ENCODE data around the gene ACTR3C.
"Not testable (repeated sequence)": the region's sequence is repeated elsewhere in the genome, so short reads cannot be mapped to it uniquely, and the experiment has no call there.

The ACTR3C gene

DNA sequence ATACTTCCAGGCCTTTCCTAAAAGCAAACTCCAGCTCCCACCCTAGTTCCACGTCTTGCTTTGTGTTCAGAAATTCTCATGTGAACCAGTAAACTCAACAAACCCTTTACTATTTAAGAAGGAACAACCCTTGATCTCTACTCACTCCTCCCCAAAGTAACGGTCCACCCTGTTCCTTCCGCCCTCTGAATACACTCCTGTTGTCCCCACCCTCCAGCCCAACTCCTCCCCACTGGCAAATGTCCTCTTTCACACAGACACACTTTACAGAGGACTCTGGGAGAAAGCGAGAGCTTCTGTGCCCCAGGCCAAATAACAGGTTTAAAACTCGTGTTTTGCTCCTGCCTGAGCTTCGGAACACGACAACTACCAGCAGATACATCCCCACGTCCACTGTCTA lies 55.1 kb downstream of the ACTR3C start:
- not testable (repeated sequence) for ATAC-seq, H3K4me1 Mint-ChIP-seq, H3K27me3 Mint-ChIP-seq, DNase-seq, H3K27ac Mint-ChIP-seq, H3K9me3 Mint-ChIP-seq, H3K4me3 Mint-ChIP-seq

DNA sequence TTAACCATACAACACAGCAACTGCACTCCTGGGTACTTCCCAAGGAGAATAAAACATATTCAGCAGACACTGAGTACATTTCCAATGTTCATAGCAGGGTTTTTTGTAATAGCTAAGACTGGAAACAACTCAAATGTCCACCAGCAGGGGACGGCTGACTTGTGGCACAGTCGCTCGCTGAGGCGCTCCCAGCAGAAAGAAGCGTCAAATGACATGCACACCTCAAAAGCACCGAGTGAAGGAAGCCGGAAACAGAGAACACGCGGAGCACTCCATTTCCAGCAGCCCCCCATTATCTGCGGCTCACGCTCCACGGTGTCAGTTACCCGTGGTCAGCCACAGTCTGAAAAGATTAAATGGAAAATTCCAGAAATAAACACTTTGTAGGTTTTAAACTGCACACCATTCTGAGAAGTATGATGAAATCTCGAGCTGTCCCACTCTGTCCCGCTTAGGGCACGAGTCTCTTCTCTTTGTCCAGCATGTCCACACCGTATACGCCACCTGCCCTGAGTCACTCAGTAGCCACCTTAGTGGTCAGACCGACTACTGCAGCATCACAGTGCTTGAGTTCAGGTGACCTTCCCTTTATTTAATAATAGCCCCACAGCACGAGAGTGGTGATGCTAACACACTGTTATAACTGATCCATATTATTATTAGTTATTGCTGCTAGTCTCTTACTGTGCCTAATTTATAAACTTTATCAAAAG lies 56.2 kb downstream of the ACTR3C start:
- not testable (repeated sequence) for DNase-seq, H3K4me3 Mint-ChIP-seq, H3K27me3 Mint-ChIP-seq, ATAC-seq, H3K27ac Mint-ChIP-seq, H3K4me1 Mint-ChIP-seq, H3K9me3 Mint-ChIP-seq

DNA sequence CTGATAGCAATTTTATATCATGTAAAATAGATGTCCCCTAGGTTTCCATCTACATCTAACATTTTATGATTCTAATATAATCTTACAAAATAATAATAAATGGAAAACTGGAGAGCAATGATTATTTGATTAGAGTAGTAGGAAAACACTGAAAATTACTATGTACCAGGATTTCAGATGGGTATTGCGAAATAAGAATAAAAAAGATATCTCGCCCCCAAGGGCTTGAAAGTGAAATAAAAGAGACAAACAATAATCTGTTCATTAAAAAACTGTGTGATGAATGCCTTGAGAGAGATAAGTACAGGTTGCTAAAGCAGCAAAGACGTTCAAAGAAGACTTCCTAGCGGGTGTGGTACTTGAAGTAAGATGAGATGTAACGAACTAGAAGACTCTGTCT lies 60.7 kb downstream of the ACTR3C start:
- not testable (repeated sequence) for H3K27ac Mint-ChIP-seq, ATAC-seq

DNA sequence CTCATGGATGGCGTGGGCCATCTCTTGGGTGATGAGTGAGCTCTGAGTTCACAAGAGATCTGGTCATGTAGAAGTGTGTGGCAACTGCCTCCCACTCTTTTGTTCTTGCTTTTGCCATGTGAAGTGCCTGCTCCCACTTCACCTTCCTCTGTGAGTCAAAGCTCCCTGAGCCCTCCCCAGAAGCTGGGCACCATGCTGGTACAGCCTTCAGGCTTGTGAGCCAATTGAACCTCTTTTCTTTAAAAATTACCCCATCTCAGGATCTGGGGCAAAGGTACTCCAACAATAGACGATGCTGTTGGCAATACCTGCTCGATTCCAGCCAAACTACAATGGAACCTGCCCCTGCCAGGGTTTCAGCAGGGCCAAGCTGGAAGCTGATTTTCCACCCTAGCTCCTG lies 75.6 kb downstream of the ACTR3C start:
- H3K4me1 Mint-ChIP-seq, H3K27me3 Mint-ChIP-seq, DNase-seq, H3K27ac Mint-ChIP-seq, H3K9me3 Mint-ChIP-seq, ATAC-seq, H3K4me3 Mint-ChIP-seq: not testable (repeated sequence)

More for the DNA sequence above, 60.7 kb downstream of the ACTR3C start:
- not testable (repeated sequence) for H3K27me3 Mint-ChIP-seq, H3K4me1 Mint-ChIP-seq, DNase-seq, H3K4me3 Mint-ChIP-seq, H3K9me3 Mint-ChIP-seq

DNA sequence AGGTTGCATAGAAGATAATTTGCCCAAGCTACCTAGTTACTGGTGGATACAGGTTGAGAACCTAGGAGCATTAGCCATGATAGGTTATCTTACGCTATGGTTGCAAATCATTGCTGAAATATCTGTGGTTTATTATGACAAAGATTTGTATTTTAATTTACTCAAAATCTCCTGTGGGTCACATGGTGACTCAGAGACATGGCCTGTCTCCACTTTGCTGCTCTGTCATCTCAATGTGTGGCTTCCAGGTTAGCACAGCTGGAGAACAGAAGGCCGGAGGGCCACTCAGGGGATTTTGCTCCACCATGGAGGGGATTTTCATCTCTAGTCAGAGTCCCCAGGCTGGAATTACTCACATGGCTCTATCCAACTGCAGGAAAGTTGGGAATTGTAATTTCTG lies 78.1 kb downstream of the ACTR3C start:
- not testable (repeated sequence) for H3K4me3 Mint-ChIP-seq, H3K4me1 Mint-ChIP-seq, H3K27ac Mint-ChIP-seq, DNase-seq, H3K9me3 Mint-ChIP-seq, H3K27me3 Mint-ChIP-seq
- ATAC-seq = peak; percentile 18

DNA sequence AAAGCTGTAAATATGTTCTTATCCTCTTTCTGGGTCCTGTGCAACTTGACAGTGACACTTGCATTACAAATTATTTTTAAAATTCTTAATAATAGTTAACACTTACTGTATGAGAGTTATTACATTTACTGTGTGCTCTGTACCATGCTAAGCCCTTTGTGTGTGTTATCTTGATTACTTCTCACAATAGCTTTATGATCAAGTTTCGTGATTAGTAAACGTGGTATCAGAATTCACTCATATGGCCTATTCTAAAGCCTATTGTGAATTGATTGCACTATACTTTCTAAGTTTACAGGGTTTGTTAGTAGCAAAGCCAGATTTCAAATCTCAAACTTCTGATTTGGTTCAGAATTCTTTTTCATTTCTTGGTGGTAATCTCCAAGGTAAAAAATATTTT lies 80.4 kb downstream of the ACTR3C start:
- H3K4me3 Mint-ChIP-seq, DNase-seq, H3K27ac Mint-ChIP-seq, H3K27me3 Mint-ChIP-seq, ATAC-seq, H3K4me1 Mint-ChIP-seq, H3K9me3 Mint-ChIP-seq: not testable (repeated sequence)

DNA sequence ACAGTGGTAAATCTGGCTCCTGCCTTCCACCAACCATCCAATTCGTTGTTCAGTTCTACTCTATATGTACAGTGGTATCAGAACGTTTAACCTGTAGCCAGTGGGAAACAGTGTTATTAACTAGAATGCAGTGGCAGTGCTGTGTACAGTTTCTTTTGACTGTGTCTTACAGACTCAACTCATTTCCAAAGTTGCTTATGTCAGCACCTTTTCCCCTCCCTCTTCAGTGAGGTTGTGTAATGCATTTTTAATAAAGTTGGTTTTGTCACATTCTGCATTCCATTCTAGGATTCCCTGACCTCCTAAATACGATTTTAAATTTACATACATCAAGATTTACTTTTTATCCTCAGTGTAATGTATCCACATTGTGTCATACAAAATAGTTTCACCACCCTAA lies 97.9 kb downstream of the ACTR3C start:
- not testable (repeated sequence) for H3K27ac Mint-ChIP-seq, H3K4me1 Mint-ChIP-seq, H3K4me3 Mint-ChIP-seq, H3K9me3 Mint-ChIP-seq, ATAC-seq, DNase-seq
- peaks cover 20% of the 10 kb centered on the region for H3K27me3 Mint-ChIP-seq

DNA sequence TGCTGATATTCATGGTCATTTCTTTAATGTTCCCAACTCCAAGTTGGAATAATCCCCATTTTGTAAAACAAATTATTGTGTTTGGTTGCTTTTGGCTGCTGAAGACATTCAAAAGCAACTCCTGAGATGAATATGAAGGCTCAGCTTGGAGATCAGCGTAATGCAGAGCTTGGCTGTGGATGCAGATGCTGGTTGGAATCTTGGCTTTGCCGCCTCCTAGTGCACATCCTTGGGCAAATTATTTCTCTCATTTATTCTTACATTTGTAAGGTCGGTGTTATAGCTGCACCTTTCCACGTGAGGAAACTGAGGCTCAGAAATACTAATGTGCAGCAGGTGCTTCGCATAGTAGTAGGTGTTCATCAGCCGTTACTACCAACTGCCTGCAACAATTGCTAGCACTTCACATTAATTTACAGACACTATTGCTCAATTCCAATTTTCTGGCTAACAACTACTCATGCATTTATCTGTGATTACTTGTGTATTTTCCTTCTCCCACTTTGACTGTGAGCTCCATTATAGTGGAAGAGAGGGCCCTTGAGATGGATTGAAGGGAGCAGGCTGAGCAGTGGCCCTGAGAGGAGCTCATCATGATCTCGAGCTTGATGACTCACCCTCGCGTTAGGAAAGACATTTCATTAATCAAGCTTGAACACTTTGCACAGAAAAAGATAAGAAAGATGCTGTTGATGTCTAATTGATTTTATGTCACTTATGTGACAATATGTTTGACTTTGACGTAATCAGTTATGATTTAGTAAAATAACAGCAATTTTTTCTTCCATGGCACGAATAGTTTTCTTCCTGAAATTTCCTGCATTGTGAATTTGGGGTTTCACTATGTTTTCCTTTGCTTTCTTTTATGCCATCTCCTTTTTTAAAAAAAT lies 101.0 kb downstream of the ACTR3C start:
- Mint-ChIP-seq H3K27me3 (peaks cover 29% of the 10 kb centered on the region), H3K4me1 (peaks cover 16% of the 10 kb centered on the region)
- not testable (repeated sequence) for H3K9me3 Mint-ChIP-seq, ATAC-seq, H3K27ac Mint-ChIP-seq, H3K4me3 Mint-ChIP-seq, DNase-seq

DNA sequence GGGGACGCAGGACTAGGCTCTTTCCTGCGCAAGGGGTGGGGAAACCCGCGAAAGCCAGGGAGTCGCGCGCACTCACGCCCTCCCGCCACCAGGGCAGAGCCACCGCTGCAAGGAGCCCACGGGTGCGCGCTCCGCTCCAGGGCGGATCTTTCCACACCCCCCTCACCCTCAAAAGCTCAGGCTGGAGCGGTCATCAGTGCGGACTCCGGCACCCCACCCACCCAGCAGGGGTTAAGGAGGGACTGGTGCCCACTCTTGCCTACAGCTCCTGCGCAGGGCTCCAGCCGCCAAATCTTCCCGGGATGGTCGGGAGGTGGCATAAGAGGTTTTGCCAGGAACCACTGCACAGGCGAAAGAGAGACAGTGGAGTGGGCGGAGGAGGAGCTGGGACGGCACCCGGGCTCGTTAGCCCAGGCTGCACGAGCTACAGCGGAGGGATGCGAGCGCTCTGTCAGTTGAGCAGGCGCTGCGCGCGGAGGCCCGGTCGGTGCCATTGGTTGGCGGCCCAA lies 102.6 kb downstream of the ACTR3C start:
- not testable (repeated sequence) for H3K27ac Mint-ChIP-seq, H3K9me3 Mint-ChIP-seq
- H3K27me3 Mint-ChIP-seq = peaks cover 29% of the 10 kb centered on the region
- ATAC-seq (peak; percentile 68), DNase-seq (peak in 1 of 2 donors; percentile 10)
- peaks cover 16% of the 10 kb centered on the region for H3K4me1 Mint-ChIP-seq
- H3K4me3 Mint-ChIP-seq = peak overlapping the region; percentile 61 to 67

DNA sequence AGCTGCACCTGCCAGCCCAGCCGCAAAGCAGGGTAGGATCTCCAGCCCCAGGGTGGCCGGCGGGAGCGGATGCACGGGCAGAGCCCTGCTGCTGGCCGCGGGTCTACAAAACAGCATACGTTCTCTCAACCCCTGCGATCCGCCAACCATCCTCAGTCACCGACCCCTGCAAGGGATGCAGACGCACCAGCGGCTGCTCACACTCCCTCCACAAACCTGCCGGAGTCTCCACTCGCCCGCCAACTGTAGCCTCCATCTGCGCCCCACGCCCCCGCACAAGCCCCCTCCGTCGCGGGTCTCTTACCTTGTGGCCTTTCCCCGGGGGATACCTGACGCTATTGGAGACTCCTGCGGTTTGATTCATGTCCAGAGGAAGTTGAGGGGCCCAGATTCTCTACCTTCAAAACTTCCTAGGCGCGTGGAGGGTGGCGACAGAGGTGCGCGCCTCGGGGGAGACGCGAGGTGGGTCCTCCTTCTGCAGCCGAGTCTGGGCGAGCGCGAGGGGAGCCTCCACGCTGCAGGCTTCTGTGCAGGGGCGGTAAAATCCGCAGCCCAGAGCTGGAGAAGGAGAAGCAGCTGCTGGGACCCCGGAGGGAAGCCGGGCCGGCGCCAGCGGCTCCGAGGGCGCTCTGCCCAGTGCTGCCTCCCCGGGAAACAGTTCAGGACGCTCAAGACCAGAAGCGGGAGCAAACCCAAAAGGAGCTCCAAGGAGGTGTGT lies 103.2 kb downstream of the ACTR3C start:
- Mint-ChIP-seq H3K27me3 (peaks cover 29% of the 10 kb centered on the region), H3K4me3 (peak overlapping the region; percentile 66 to 75), H3K4me1 (peaks cover 16% of the 10 kb centered on the region)
- H3K9me3 Mint-ChIP-seq, DNase-seq, H3K27ac Mint-ChIP-seq: not testable (repeated sequence)
- ATAC-seq = peak; percentile 48

DNA sequence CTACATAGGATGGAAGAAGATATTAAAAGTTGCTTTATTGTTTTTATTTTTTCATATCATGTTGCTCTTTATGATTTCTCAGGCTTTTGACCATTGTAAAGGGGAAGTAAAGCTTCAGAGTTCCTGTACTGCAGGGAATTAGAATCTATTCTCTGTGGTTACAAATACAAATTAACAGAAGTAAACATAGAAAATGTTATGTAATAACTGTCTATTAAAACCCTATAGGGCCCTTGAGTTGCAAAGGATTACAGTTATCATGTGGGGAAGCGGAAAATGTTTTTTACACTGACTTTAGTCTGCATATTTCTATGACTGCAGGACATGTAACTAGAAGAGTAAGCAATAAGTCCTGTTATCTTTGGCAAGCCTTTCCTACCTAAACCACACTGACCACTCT lies 116.5 kb downstream of the ACTR3C start:
- not testable (repeated sequence) for H3K4me1 Mint-ChIP-seq, H3K27me3 Mint-ChIP-seq

DNA sequence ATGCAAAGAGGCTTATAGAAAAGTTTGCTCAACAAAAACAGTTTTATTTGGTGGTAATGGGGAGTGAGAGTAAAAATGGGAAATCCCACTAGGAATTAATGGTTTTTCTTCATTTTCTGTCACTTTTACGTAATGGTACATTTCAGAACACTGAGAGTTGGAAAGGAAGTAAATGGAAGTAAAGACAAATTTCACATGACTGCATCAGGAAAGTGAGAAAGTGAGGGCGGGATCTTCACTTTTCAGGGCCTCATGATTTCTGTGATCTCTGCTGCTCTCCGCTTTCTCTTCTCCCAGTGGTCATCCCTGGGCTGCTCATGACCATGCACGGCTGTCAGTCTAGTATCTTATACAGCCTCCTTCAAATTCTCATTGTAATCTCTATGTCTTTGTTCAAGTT lies 117.5 kb downstream of the ACTR3C start:
- not testable (repeated sequence) for H3K9me3 Mint-ChIP-seq, H3K4me1 Mint-ChIP-seq, H3K4me3 Mint-ChIP-seq, H3K27ac Mint-ChIP-seq, ATAC-seq, DNase-seq, H3K27me3 Mint-ChIP-seq

More for the DNA sequence above, 116.5 kb downstream of the ACTR3C start:
- not testable (repeated sequence) for DNase-seq, H3K9me3 Mint-ChIP-seq, H3K4me3 Mint-ChIP-seq, ATAC-seq
- H3K27ac Mint-ChIP-seq = peak overlapping the region in 1 of 2 donors; percentile 42

DNA sequence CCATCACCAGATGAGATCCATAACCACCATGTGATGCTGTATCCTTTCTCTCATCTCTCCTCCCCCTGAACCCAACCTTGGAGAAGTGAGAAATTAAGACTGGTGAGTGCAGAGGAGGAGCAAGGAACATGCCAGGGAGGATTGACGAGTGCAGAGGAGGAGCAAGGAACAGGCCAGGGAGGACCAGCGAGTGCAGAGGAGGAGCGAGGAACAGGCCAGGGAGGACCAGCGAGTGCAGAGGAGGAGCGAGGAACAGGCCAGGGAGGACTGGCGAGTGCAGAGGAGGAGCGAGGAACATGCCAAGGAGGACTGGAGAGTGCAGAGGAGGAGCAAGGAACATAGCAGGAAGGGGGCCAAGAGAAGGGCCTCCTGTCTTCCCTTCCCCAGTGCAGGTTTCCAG lies 118.8 kb downstream of the ACTR3C start:
- not testable (repeated sequence) for DNase-seq, H3K9me3 Mint-ChIP-seq, H3K4me1 Mint-ChIP-seq, H3K4me3 Mint-ChIP-seq, ATAC-seq, H3K27me3 Mint-ChIP-seq
- H3K27ac Mint-ChIP-seq = peak overlapping the region in 1 of 2 donors; percentile 53

DNA sequence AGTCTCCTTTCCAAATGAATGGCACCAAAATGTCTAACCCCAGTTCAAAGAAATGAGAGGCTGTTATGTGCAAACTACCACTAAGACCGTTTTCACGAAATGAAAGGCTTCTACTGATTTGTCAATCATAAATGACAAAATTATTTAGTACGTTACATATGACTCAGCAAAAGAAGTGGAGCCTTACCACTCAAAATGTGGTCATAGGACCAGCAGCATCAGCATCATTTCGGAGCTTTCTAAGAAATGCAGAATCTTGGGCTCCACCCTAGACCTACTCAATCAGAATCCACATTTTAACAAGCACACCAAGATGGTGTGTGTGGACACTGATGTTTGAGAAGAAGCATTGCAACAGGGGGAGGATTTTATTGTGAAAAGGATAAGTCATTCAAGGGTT lies 120.5 kb downstream of the ACTR3C start:
- not testable (repeated sequence) for H3K27ac Mint-ChIP-seq, H3K9me3 Mint-ChIP-seq, DNase-seq, H3K27me3 Mint-ChIP-seq, ATAC-seq, H3K4me3 Mint-ChIP-seq, H3K4me1 Mint-ChIP-seq

Data from stimulated activated naive CD8-positive, alpha-beta T cell treated with anti-CD3 and anti-CD28 coated beads, Interleukin-15, amount 100 ng/mL, for 72 hours (primary cell).